Endodermal cell (in vitro differentiated cells): ENCODE results near the gene FRYL. TPM values are rescaled to one million over a fixed set of nuclear protein-coding genes. Genes with fewer than 3 reads are reported as not detected.

Experiments used
- DNase-seq: peaks from one replicate; pipeline ENCODE4 v3.0.0-alpha.2; 2017
- H3K27ac ChIP-seq: 2 replicates; pipeline ENCODE4 v1.5.1; 2013; ENCODE audit warnings: mild to moderate bottlenecking, low read depth, low read length, moderate library complexity
- H3K27me3 ChIP-seq: 2 replicates; pipeline ENCODE4 v1.6.1; 2013; ENCODE audit warnings: mild to moderate bottlenecking, low read length, moderate library complexity; ENCODE audit not compliant: insufficient read depth, control insufficient read depth, poor library complexity, severe bottlenecking
- H3K36me3 ChIP-seq: 2 replicates; pipeline ENCODE4 v1.7.0; 2013; ENCODE audit warnings: mild to moderate bottlenecking, low read length, moderate library complexity; ENCODE audit not compliant: control insufficient read depth, insufficient read depth
- H3K4me1 ChIP-seq: one replicate; pipeline ENCODE4 v1.7.0; 2013; ENCODE audit warnings: low read length; ENCODE audit not compliant: control insufficient read depth, insufficient read depth
- H3K4me3 ChIP-seq: 2 replicates; pipeline ENCODE4 v1.5.1; 2013; ENCODE audit warnings: mild to moderate bottlenecking, low read length, moderate library complexity
- H3K9ac ChIP-seq: 2 replicates; pipeline ENCODE4 v1.6.1; 2013; ENCODE audit warnings: mild to moderate bottlenecking, low read length, moderate library complexity; ENCODE audit not compliant: poor library complexity, severe bottlenecking; ENCODE audit errors: extremely low read depth
- H3K9me3 ChIP-seq: 2 replicates; pipeline ENCODE4 v1.6.1; 2013; ENCODE audit warnings: mild to moderate bottlenecking, low read length, moderate library complexity; ENCODE audit not compliant: control insufficient read depth
- H3K27ac Mint-ChIP-seq: 2 replicates; pipeline ENCODE4 v1.8.0; 2020; ENCODE audit warnings: mixed read lengths
- H3K27me3 Mint-ChIP-seq: 2 replicates; pipeline ENCODE4 v1.8.0; 2021; ENCODE audit warnings: mild to moderate bottlenecking, mixed read lengths; ENCODE audit not compliant: insufficient read depth
- H3K36me3 Mint-ChIP-seq: 2 replicates; pipeline ENCODE4 v1.8.0; 2020; ENCODE audit warnings: low read depth, mixed read lengths
- H3K4me1 Mint-ChIP-seq: 2 replicates; pipeline ENCODE4 v1.8.0; 2020; ENCODE audit warnings: mixed read lengths
- H3K4me3 Mint-ChIP-seq: 2 replicates; pipeline ENCODE4 v1.8.0; 2020; ENCODE audit warnings: mild to moderate bottlenecking, moderate library complexity, mixed read lengths
- H3K9me3 Mint-ChIP-seq: 2 replicates; pipeline ENCODE4 v1.8.0; 2020; ENCODE audit warnings: mild to moderate bottlenecking, mixed read lengths
- CTCF ChIP-seq: fragments of 200-600 bp; sonication (generic); conservative IDR thresholded peaks from 2 replicates; pipeline ENCODE4 v1.5.0; 2021; ENCODE audit warnings: antibody characterized with exemption, mild to moderate bottlenecking
- WGBS, 2 experiments: methylation state at CpG; one replicate each; pipeline versions ENCODE4 v1.1.5 to v1.1.7; 2013; ENCODE audit warnings: missing lambda C conversion rate in 2 of 2, mixed read lengths in 1 of 2; ENCODE audit not compliant: insufficient coverage in 1 of 2, insufficient read length in 1 of 2; 5-methylcytosine and 5-hydroxymethylcytosine counted together
- total RNA-seq, 2 donors: library from RNA; stranded (reverse); fragmentation: NEBNext Ultra II Directional in 1 of 2; extraction: Animal tissue kit (Norgen Biotek cat#: 25700) in 1 of 2; gene quantifications; 2 replicates in 1 of 2; 3 replicates in 1 of 2; pipeline ENCODE4 v1.2.1, GENCODE V29; 2021

Gene FRYL
- total RNA-seq, 2 donors from 2014 or later, result 56.5 to 62.6 TPM

- Histone ChIP-seq H3K9ac (no peak overlapping the region), H3K27ac (no peak overlapping the region), H3K9me3 (no peaks in the 10 kb centered on the region), H3K4me1 (peaks cover 16% of the 10 kb centered on the region), H3K36me3 (no peaks in the 10 kb centered on the region), H3K27me3 (no peaks in the 10 kb centered on the region), H3K4me3 (no peak overlapping the region)
- DNase-seq, result no peak
- Mint-ChIP-seq H3K4me1 (peaks cover 44% of the 10 kb centered on the region), H3K9me3 (peaks cover 2% of the 10 kb centered on the region), H3K4me3 (no peak overlapping the region), H3K27me3 (no peaks in the 10 kb centered on the region), H3K36me3 (peaks cover 3% of the 10 kb centered on the region), H3K27ac (peak overlapping the region; percentile 89)
- TF ChIP-seq CTCF, result no peak
- WGBS, 2 experiments, result 97% methylated on average over 2 of the region's 2 CpGs; no CpG with 5 or more reads in 1 of the 2 experiments
Measured at GRCh38 chr4:48692044-48692443, 88.0 kb downstream of the FRYL start.

- no peak for TF ChIP-seq CTCF
Measured at GRCh38 chr4:48688953-48689352, 91.1 kb downstream of the FRYL start.

GRCh38 chr4:48687313-48688051, 92.6 kb downstream of the FRYL start:
- Histone ChIP-seq H3K4me1 (peaks cover 4% of the 10 kb centered on the region), H3K27ac (no peak overlapping the region), H3K27me3 (no peaks in the 10 kb centered on the region), H3K36me3 (no peaks in the 10 kb centered on the region), H3K9me3 (no peaks in the 10 kb centered on the region), H3K9ac (no peak overlapping the region), H3K4me3 (no peak overlapping the region)
- H3K4me3 Mint-ChIP-seq, result no peak overlapping the region
- DNase-seq, result no peak
- 84 to 92% methylated on average over 5 to 8 of the region's 10 CpGs for WGBS, 2 experiments
- no peak for TF ChIP-seq CTCF
- H3K36me3 Mint-ChIP-seq, result peaks cover 10% of the 10 kb centered on the region
- no peaks in the 10 kb centered on the region for H3K9me3 Mint-ChIP-seq
- H3K27me3 Mint-ChIP-seq, result no peaks in the 10 kb centered on the region
- H3K4me1 Mint-ChIP-seq, result peaks cover 41% of the 10 kb centered on the region
- no peak overlapping the region for H3K27ac Mint-ChIP-seq

More at GRCh38 chr4:48688953-48689352, 91.1 kb downstream of the FRYL start:
- Histone ChIP-seq H3K9ac (no peak overlapping the region), H3K4me1 (peaks cover 12% of the 10 kb centered on the region), H3K27me3 (no peaks in the 10 kb centered on the region), H3K36me3 (no peaks in the 10 kb centered on the region), H3K9me3 (no peaks in the 10 kb centered on the region), H3K27ac (no peak overlapping the region), H3K4me3 (no peak overlapping the region)
- no peak for DNase-seq
- Mint-ChIP-seq H3K27me3 (no peaks in the 10 kb centered on the region), H3K4me1 (peaks cover 49% of the 10 kb centered on the region), H3K4me3 (no peak overlapping the region), H3K27ac (no peak overlapping the region), H3K9me3 (no peaks in the 10 kb centered on the region), H3K36me3 (no peaks in the 10 kb centered on the region)
- WGBS, 2 experiments, result 93% methylated on average over 1 of the region's 1 CpG; no CpG with 5 or more reads in 1 of the 2 experiments
